ENCODE results near the gene MT1X.

The MT1X gene

GRCh38 chr16:56726283-56726682 is 44.0 kb downstream of the MT1X start:
- TF ChIP-seq, protein P1, sequence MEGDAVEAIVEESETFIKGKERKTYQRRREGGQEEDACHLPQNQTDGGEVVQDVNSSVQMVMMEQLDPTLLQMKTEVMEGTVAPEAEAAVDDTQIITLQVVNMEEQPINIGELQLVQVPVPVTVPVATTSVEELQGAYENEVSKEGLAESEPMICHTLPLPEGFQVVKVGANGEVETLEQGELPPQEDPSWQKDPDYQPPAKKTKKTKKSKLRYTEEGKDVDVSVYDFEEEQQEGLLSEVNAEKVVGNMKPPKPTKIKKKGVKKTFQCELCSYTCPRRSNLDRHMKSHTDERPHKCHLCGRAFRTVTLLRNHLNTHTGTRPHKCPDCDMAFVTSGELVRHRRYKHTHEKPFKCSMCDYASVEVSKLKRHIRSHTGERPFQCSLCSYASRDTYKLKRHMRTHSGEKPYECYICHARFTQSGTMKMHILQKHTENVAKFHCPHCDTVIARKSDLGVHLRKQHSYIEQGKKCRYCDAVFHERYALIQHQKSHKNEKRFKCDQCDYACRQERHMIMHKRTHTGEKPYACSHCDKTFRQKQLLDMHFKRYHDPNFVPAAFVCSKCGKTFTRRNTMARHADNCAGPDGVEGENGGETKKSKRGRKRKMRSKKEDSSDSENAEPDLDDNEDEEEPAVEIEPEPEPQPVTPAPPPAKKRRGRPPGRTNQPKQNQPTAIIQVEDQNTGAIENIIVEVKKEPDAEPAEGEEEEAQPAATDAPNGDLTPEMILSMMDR (IDR thresholded peaks at IDR 0.05; ENCODE audit: borderline replicate concordance, control extremely low read depth, extremely low read depth, insufficient read depth, missing control alignments), result no peak
- DNase-seq (ENCODE audit: low spot score), result no peak
- in situ Hi-C loops (cut with MboI; ENCODE audit: low sequenced_read_pairs, unreplicated experiment), result no loop called here

GRCh38 chr16:56726926-56727325 is 44.7 kb downstream of the MT1X start:
- TF ChIP-seq, protein P1 (IDR thresholded peaks at IDR 0.05; ENCODE audit: borderline replicate concordance, control extremely low read depth, extremely low read depth, insufficient read depth, missing control alignments), result no peak
- DNase-seq (ENCODE audit: low spot score), result no peak
- in situ Hi-C loops (cut with MboI; ENCODE audit: low sequenced_read_pairs, unreplicated experiment), result no loop called here

GRCh38 chr16:56728027-56728426 is 45.8 kb downstream of the MT1X start:
- TF ChIP-seq, protein P1 (IDR thresholded peaks at IDR 0.05; ENCODE audit: borderline replicate concordance, control extremely low read depth, extremely low read depth, insufficient read depth, missing control alignments), result no peak
- no peak for DNase-seq (ENCODE audit: low spot score)
- in situ Hi-C loops (cut with MboI; ENCODE audit: low sequenced_read_pairs, unreplicated experiment), result no loop called here

DNA sequence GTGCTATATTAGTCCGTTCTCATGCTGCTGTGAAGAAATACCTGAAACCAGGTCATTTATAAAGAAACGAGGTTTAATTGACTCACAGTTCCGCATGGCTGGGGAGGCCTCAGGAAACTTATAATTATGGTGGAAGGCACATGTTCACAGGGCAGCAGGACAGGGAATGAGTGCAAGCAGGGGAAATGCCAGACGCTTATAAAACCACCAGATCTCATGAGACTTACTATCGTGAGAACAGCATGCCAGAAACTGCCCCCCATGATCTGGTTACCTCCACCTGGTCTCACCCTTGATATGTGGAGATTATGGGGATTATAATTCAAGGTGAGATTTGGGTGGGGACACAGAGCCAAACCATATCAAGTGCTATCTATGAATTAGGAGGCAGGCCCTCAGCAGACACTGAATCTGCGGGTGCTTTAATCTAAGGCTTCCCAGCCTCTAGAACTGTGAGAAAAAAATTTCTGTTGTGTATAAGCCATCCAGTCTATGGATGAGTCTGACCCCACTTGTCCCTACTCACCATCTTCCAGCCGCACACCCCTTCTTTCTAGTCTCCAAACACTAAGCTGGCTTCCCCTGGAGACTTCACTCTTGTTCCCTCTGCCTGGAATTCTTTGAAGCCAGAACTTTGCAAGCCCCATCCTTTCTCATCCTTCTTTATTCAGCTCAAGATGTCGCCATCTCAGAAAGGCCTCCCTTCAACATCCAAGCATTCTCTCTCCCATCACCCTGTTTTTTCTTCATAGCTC is 46.9 kb downstream of the MT1X start:
- DNase-seq (ENCODE audit: low spot score), result no peak
- in situ Hi-C loops (cut with MboI; ENCODE audit: low sequenced_read_pairs, unreplicated experiment), result no loop called here
- TF ChIP-seq, protein P1 (IDR thresholded peaks at IDR 0.05; ENCODE audit: borderline replicate concordance, control extremely low read depth, extremely low read depth, insufficient read depth, missing control alignments), result no peak

DNA sequence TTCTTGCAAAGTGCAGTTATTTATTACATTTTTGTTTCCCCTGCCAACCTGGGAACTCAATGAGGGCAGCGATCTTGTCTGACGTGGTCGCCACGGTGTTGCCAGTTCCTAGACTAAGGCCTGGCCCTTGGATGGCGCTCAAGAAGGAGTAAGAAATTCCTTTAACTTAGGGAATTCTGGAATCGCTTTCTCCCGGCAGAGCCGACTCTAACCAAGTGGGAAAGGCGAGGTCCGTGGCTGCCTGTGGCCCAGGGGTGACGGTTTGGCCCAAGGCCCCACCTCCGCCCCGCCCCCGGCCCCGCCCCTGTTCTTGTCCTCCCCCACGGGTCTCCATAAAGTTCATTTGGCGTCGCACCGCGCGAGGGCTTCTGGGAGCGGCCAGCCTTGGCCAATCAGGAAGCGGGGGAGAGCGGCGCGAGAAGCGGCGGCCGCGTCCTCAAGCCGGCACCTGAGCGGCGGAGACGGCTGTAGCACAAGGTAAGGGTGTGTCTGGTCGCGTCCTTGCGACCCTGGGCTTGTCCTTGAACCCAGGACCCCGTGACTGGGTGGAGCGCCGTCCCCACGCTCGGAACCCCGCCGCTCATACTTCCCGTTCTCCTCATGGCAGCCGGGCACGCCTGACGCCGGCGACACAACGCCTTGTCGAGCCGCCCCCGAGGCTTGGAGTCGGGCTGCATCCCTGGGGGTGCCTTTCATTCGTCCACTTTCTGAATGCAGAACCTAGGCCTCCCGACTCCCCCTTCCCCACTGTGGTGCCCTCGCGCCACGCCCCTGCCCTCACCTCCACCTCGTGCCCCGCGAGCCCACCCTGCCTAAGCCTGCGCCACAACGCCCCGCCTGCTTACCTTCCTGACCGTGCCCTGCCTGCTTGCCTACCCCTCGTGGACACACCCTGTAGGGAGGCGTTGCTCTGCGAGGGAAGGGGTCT is 47.7 kb downstream of the MT1X start, which contains the start of gene NUP93:
NUP93 (plus strand) TSS at position 395 of the 928 bp plus-strand sequence. CDS start 18,119 bp downstream, outside the sequence.
- peak; percentile 96 for DNase-seq (ENCODE audit: low spot score)
- in situ Hi-C loops (cut with MboI; ENCODE audit: low sequenced_read_pairs, unreplicated experiment), result no loop called here
- TF ChIP-seq, protein P1 (IDR thresholded peaks at IDR 0.05; ENCODE audit: borderline replicate concordance, control extremely low read depth, extremely low read depth, insufficient read depth, missing control alignments), result no peak

- in situ Hi-C loops (cut with MboI; ENCODE audit: low sequenced_read_pairs, unreplicated experiment), result no loop called here
- DNase-seq (ENCODE audit: low spot score), result peak; percentile 40
- TF ChIP-seq, protein P1 (IDR thresholded peaks at IDR 0.05; ENCODE audit: borderline replicate concordance, control extremely low read depth, extremely low read depth, insufficient read depth, missing control alignments), result no peak
Measured at GRCh38 chr16:56732366-56732765, 50.1 kb downstream of the MT1X start.
